GM10266 (cell line): ENCODE results near the gene ARHGEF12.

Experiments
- DNase-seq: peaks from one replicate; pipeline ENCODE4 v3.0.0; 2012; ENCODE audit errors: extremely low spot score
- TF ChIP-seq, protein P1 (sequence below): IDR thresholded peaks from 2 replicates; pipeline ENCODE4 v1.5.1; 2012; ENCODE audit warnings: mild to moderate bottlenecking, low read depth; ENCODE audit not compliant: control insufficient read depth, insufficient read depth; ENCODE audit errors: missing control alignments

The ARHGEF12 gene

DNA sequence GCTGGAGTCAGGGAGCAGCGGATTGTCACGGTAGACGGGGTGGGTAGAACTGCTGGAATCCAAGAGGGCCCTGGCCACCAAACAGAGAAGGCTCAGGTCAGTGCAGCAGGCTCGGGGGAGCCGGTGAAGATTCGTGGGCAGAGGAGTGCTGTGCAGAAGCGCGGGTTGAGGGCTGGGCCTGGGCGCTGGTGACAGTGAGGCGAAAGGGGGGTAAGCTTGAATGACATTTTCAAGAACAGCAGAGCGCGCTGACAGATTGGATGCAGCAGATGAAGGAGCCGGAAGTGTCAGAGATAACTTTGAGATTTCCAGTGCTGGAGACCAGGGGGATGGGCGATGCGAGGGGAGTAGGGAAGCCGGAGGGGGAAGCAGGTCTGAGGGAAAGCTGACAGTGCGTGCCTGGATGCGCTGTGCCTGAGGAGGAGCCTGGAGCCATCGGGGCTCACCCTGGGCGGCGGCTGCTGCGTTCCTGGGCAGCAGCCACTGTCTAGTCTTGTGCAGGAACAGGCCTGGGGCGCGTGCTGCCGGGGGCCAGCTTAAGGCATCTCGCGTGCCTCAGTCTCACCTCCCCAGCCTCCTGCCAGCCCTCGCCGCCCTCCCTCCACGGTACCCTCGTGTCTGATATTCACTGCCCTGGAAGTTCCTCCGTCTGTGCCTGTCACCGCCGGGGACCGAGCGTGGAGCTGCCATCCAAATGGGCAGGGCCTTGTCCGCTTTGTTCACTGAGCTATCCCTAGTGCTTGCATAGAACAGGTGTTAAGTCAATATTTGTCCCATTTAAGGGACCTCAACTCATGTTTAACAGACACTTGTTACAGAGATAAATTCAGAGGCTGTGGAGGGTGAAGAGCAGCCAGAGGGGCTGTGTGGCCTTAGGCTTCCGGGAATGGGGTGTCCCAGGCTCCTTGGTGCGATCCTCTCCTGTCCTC lies 180.5 kb downstream of the ARHGEF12 start:
- DNase-seq = no peak

DNA sequence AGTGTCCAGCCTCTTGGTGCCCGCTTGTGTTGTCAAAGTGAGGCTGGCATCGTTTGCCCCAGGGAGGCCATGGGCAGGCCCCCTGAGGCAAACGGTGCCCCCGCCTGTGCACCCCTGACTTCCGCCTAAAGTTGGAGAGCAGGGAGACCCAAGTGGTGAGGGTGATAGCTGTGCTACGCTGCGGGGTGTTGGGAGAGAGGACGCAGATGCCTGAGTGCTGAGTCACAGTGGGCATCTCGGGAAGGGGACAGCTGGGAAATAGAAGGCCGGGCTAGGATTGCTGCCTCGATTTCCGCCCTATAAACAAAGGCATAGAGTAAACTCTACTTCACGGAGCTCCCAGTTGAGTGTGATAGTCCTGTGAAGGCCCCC lies 181.2 kb downstream of the ARHGEF12 start:
- no peak for DNase-seq

More for the DNA sequence above, 180.5 kb downstream of the ARHGEF12 start:
- TF ChIP-seq, protein P1, sequence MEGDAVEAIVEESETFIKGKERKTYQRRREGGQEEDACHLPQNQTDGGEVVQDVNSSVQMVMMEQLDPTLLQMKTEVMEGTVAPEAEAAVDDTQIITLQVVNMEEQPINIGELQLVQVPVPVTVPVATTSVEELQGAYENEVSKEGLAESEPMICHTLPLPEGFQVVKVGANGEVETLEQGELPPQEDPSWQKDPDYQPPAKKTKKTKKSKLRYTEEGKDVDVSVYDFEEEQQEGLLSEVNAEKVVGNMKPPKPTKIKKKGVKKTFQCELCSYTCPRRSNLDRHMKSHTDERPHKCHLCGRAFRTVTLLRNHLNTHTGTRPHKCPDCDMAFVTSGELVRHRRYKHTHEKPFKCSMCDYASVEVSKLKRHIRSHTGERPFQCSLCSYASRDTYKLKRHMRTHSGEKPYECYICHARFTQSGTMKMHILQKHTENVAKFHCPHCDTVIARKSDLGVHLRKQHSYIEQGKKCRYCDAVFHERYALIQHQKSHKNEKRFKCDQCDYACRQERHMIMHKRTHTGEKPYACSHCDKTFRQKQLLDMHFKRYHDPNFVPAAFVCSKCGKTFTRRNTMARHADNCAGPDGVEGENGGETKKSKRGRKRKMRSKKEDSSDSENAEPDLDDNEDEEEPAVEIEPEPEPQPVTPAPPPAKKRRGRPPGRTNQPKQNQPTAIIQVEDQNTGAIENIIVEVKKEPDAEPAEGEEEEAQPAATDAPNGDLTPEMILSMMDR = no peak

DNA sequence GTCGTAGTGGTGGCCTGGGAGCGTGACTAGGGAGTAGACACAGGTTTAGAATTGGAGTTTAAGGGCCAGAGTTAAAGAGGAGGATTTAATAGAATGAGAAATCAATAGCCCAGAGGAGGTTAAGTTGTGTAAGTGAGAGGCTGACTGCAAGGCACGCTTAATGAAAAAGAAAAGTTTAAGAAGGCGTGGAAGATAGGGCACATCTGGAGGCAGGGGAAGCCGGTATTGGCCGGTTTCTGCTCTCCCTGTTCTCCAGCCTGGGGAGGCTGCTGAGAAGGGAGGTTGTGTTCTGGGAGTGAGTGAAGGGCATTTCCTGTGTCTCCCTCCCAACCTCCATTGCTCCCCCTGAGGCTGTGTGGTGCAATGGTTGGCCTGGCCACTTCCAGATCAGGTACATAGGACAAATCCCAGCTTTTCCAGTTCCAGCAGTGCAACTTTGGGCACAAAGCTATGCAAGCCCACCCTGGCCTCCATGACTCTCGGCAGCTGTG lies 181.6 kb downstream of the ARHGEF12 start:
- TF ChIP-seq, protein P1 = no peak
- no peak for DNase-seq

More for the DNA sequence above, 181.2 kb downstream of the ARHGEF12 start:
- TF ChIP-seq, protein P1 = no peak

DNA sequence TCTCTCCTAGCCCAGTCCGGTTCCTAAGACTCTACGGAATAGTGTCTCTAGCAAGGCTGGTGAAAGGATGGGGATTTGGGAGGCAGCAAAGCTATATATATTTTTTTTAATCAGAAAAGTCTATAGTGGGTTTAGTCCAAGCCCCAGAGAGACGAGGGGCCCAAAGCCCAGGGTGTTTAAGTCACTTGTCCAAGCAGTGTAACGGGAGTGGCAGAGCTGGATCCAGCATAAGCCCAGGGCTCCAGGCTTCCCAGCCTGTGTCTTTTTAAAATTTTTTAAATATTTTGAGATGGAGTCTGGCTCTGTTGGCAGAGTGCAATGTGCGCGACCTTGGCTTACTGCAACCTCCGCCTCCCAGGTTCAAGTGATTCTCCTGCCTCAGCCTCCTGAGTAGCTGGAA lies 182.1 kb downstream of the ARHGEF12 start:
- no peak for DNase-seq
- TF ChIP-seq, protein P1 = no peak

DNA sequence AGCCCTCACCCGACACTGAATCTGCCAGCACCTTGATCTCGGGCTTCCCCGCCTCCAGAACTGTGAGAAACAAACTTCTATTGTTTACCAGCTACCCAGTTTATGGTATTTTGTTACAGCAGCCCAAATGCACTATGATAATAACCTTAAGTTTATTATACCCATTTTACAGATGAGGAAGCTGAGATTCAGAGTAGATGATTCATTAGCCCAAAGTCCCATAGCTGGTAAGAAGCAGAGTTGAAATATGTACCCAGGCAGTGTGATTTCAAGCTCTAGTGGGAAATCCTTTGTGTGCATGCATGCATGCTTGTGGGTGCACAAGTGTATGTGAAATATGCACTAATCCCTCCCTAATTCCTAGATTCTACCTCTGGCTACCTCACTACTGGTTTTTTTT lies 183.3 kb downstream of the ARHGEF12 start:
- TF ChIP-seq, protein P1 = no peak
- DNase-seq = no peak

DNA sequence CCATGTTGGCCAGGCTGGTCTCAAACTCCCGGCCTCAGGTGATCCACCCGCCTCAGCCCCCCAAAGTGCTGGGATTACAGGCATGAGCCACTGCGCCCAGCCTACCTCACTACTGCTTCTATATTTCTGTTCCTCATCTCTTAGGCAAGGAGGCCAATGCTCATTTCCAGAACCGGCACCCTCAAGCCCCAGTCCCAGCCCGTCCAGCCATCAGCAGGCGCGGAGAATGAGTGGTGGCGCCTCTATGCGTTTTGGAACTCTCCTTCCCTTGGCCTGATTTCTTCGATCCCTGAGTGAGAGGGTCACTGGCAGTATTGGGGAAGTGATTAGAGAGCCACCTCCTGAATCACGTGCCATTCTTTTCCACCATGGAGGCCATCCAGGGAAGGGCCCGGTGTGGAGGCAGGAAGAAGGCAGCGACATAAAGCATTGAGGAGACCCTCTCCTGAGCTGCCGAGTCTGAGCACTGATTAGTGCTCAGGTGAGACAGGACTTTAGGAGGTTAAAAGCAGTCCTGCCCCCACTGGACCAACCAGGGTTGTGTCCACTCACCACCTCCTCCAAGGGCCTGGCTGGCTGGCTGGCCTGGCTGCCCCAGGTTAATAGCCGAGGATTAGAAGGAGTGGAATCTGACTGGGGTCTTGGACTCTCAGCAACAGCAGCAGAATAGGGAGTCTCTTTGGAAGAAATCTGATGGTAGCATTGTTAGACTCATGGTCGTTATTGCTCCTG lies 184.0 kb downstream of the ARHGEF12 start:
- no peak for DNase-seq
- TF ChIP-seq, protein P1 = no peak
